ENCODE data around the gene RPL10.

The RPL10 gene

GRCh38 chrX:154417157-154417556 is 19.0 kb downstream of the RPL10 start:
- no peak overlapping the region for H3K4me3 ChIP-seq (ENCODE audit: low read length)
- no peak for DNase-seq (ENCODE audit: low read depth, low spot score)

DNA sequence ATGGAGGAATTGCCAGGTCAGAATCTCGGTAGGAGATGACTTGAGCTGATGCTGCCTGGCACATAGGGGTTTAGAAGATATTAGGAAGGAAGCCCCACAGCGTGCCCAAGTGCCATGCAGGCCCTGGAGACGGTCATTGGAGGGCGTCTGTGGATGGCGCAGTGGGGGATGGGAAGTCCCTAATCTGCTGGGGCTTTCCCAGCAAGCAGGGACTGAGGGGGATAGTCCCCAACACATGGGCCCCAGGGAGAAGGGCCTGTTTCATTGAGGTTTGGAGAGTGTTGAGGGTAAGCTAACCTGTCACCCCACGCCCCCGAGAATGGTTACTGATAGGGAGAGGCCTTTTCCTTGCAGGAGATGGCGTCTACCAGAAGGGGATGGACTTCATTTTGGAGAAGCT is 21.0 kb downstream of the RPL10 start:
- DNase-seq (ENCODE audit: low read depth, low spot score) = no peak
- H3K4me3 ChIP-seq (ENCODE audit: low read length) = no peak overlapping the region

- DNase-seq (ENCODE audit: low read depth, low spot score) = no peak
- H3K4me3 ChIP-seq (ENCODE audit: low read length) = no peak overlapping the region
Measured at GRCh38 chrX:154419688-154420401, 21.7 kb downstream of the RPL10 start.

- DNase-seq (ENCODE audit: low read depth, low spot score) = no peak
- no peak overlapping the region for H3K4me3 ChIP-seq (ENCODE audit: low read length)
Measured at GRCh38 chrX:154420402-154420756, 22.2 kb downstream of the RPL10 start.

DNA sequence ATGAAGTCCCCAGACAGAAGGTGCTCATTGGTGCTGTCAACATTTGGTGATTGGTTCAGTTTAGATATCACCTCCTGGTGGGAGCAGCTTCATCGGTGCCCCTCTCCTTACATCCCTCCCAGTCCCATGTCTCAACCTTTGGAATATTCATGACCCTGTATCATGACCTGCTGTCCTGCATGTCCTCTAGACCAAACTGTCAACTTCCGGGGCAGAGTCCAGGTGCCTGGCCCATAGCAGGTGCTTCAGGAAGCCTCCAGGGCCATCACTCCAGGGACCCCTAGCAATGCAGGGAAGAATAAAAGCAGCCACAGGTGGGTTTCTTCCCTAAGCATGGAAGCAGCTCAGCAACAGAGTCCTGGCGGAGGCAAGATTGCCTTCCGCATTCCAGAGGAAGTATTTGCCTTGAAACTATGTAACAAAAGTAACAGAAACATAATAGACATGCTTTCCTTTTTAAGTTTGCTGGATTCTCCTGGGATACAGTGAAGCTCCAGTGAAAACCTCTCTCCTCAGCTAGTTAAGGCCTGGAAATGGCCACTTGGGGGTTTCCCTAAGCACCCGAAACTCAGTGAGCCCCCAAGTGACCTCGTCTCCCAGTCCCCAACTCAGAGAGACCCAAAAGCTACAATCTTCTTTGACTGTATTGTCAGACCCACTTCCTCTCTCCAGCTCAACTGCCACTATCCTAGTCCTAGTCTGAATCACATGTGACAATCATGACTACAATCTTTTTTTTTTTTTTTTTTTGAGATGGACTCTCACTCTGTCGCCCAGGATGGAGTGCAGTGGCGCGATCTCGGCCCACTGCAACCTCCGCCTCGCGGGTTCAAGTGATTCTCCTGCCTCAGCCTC is 29.0 kb downstream of the RPL10 start:
- no peak for DNase-seq (ENCODE audit: low read depth, low spot score)
- H3K4me3 ChIP-seq (ENCODE audit: low read length) = no peak overlapping the region

- H3K4me3 ChIP-seq (ENCODE audit: low read length) = peak within 1 kb of the TSS; percentile 64
Measured at GRCh38 chrX:154428176-154429171, 30.3 kb downstream of the RPL10 start, which contains the start of gene ATP6AP1. Gene ATP6AP1, plus strand, starts transcription at chrX:154428677. Its CDS starts 16 bp downstream, at chrX:154428693.

DNA sequence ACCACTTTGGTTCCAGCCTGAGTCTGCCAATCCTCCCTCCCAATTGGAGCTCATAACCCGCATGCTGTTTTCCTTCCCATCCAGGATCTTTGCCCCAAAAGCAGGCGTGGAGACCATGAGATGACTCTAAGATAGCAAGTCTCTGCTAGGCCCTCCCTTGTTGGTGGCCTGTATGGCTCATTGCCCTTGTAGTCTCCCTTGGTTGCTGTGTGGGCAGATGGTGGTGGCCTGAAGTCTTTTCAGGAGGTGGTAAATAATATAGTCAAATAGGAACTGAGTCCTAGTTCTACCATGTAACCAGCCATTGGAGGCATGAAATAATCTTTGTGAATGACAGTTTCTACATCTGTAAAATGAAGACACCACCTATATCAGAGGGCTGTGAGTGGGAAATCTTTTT is 31.5 kb downstream of the RPL10 start:
- H3K4me3 ChIP-seq (ENCODE audit: low read length) = peak overlapping the region; percentile 64; the same call in 1 of the 2 replicates
- no peak for DNase-seq (ENCODE audit: low read depth, low spot score)

More at GRCh38 chrX:154428176-154429171, 30.3 kb downstream of the RPL10 start, which contains the start of gene ATP6AP1:
- DNase-seq (ENCODE audit: low read depth, low spot score) = peak; percentile 89

GRCh38 chrX:154430479-154430878 is 32.3 kb downstream of the RPL10 start:
- DNase-seq (ENCODE audit: low read depth, low spot score) = no peak
- no peak overlapping the region for H3K4me3 ChIP-seq (ENCODE audit: low read length)

GRCh38 chrX:154430916-154431315 is 32.7 kb downstream of the RPL10 start:
- H3K4me3 ChIP-seq (ENCODE audit: low read length) = no peak overlapping the region
- DNase-seq (ENCODE audit: low read depth, low spot score) = no peak

- DNase-seq (ENCODE audit: low read depth, low spot score) = no peak
- no peak overlapping the region for H3K4me3 ChIP-seq (ENCODE audit: low read length)
Measured at GRCh38 chrX:154431341-154431740, 33.2 kb downstream of the RPL10 start.

- no peak overlapping the region for H3K4me3 ChIP-seq (ENCODE audit: low read length)
- DNase-seq (ENCODE audit: low read depth, low spot score) = no peak
Measured at GRCh38 chrX:154432210-154432609, 34.0 kb downstream of the RPL10 start.

- H3K4me3 ChIP-seq (ENCODE audit: low read length) = no peak overlapping the region
- DNase-seq (ENCODE audit: low read depth, low spot score) = no peak
Measured at GRCh38 chrX:154433605-154434004, 35.4 kb downstream of the RPL10 start.

- no peak overlapping the region for H3K4me3 ChIP-seq (ENCODE audit: low read length)
- no peak for DNase-seq (ENCODE audit: low read depth, low spot score)
Measured at GRCh38 chrX:154434394-154435168, 36.4 kb downstream of the RPL10 start.

DNA sequence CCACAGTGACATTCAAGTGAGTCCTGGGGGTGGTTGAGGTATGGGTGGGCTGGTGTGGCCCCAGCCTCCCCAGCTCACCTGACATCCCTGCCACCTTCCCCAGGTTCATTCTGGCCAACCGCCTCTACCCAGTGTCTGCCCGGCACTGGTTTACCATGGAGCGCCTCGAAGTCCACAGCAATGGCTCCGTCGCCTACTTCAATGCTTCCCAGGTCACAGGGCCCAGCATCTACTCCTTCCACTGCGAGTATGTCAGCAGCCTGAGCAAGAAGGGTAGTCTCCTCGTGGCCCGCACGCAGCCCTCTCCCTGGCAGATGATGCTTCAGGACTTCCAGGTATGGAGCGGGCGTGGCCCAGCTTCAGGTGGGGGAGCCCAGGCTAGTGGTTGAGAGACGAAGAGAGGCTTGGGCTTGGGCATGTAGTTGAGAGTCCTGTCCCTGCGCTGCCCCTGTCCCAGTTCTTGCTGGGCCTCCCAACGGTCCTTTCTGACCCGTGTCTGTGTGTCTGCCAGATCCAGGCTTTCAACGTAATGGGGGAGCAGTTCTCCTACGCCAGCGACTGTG is 37.1 kb downstream of the RPL10 start:
- no peak for DNase-seq (ENCODE audit: low read depth, low spot score)
- H3K4me3 ChIP-seq (ENCODE audit: low read length) = no peak overlapping the region

DNA sequence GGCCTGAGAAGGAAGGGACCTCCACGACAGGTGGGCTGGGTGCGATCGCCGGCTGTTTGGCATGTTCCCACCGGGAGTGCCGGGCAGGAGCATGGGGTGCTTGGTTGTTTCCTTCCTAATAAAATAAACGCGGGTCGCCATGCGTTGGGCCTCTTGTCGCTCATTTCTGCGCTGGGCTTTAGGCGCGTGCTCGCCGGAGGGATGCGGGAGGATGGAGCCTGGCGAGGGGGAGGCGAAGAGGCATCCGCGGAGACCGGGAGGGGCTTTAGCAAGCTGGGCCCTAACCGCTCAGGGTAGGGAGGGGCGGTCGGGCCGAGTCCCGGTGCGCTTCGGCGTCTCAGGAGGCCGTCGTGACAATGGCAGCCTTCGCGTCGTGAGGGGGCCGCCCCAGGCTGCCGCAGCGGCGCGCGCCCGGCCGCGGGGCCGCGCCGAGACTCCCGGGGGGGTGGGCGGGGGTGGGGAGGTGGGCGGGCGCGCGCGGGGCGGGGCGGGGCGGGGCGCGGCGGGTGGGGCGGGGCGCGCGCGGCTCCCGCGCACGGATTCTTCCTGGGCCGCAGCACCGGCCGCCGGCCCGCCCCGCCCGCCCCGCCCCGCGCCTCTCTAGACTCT is 38.3 kb downstream of the RPL10 start:
- peak overlapping the region; percentile 20 for H3K4me3 ChIP-seq (ENCODE audit: low read length)
- DNase-seq (ENCODE audit: low read depth, low spot score) = no peak

DNA sequence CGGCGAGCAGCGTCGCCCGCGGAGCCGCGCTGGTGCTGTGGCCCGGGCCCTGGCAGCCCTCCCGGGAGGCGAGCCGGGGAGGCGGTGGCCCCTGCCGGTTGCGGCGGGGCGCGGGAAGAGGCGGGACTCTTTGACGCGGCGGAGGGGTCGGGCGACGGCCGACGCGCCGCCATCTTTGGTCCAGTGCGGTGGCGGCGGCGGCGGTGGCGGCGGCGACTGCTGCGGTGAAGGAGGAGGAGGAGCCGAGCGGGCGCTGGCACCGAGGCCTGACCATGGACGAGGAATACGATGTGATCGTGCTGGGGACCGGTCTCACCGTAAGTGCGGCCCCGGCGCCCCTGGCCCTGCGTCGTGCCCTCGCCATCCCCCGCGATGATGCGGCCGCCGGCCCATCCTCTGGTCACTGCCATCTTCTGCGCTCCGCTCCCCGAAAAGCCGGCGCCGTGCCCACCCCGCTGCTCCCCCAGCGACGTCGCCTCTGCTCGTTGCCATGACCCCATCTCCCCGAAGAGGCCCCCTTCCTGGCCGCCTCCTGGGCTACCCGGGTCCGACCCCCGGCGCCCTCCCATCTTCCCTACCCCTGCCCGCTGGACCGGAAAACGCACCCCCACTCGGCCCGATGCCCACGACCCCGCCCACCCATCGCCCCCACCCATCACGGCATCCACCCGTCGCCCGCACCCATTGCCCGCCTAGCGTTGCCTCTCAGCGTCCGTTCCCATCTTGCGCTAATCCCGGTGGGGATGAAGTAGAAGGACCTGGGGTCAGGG is 39.0 kb downstream of the RPL10 start, which contains the start of gene GDI1:
TSS of gene GDI1 (plus strand) at position 172 of the 770 bp plus-strand sequence. CDS start at position 273, 101 bp downstream.
- peak within 1 kb of the TSS; percentile 59 for H3K4me3 ChIP-seq (ENCODE audit: low read length)
- no peak for DNase-seq (ENCODE audit: low read depth, low spot score)

All from Jurkat, Clone E6-1 (cell line).